ENCODE results near the gene IL19.

- no peak for TF ChIP-seq POLR2A (IDR thresholded peaks at IDR 0.05)
- no peak for TF ChIP-seq CTCF (IDR thresholded peaks at IDR 0.05)
Observed at GRCh38 chr1:206757524-206758266, 12.9 kb upstream of the IL19 start.

All from lower leg skin (tissue), 3 donors.